Endodermal cell (in vitro differentiated cells): ENCODE measurements around the gene ITGA8. TPM values are rescaled to one million over a fixed set of nuclear protein-coding genes. Genes with fewer than 3 reads are reported as not detected.

Source experiments
- DNase-seq: peaks from one replicate; pipeline ENCODE4 v3.0.0-alpha.2; 2017
- H3K27ac ChIP-seq: 2 replicates; pipeline ENCODE4 v1.5.1; 2013; ENCODE audit warnings: mild to moderate bottlenecking, low read depth, low read length, moderate library complexity
- H3K27me3 ChIP-seq: 2 replicates; pipeline ENCODE4 v1.6.1; 2013; ENCODE audit warnings: mild to moderate bottlenecking, low read length, moderate library complexity; ENCODE audit not compliant: insufficient read depth, control insufficient read depth, poor library complexity, severe bottlenecking
- H3K36me3 ChIP-seq: 2 replicates; pipeline ENCODE4 v1.7.0; 2013; ENCODE audit warnings: mild to moderate bottlenecking, low read length, moderate library complexity; ENCODE audit not compliant: control insufficient read depth, insufficient read depth
- H3K4me1 ChIP-seq: one replicate; pipeline ENCODE4 v1.7.0; 2013; ENCODE audit warnings: low read length; ENCODE audit not compliant: control insufficient read depth, insufficient read depth
- H3K4me3 ChIP-seq: 2 replicates; pipeline ENCODE4 v1.5.1; 2013; ENCODE audit warnings: mild to moderate bottlenecking, low read length, moderate library complexity
- H3K9ac ChIP-seq: 2 replicates; pipeline ENCODE4 v1.6.1; 2013; ENCODE audit warnings: mild to moderate bottlenecking, low read length, moderate library complexity; ENCODE audit not compliant: poor library complexity, severe bottlenecking; ENCODE audit errors: extremely low read depth
- H3K9me3 ChIP-seq: 2 replicates; pipeline ENCODE4 v1.6.1; 2013; ENCODE audit warnings: mild to moderate bottlenecking, low read length, moderate library complexity; ENCODE audit not compliant: control insufficient read depth
- H3K27ac Mint-ChIP-seq: 2 replicates; pipeline ENCODE4 v1.8.0; 2020; ENCODE audit warnings: mixed read lengths
- H3K27me3 Mint-ChIP-seq: 2 replicates; pipeline ENCODE4 v1.8.0; 2021; ENCODE audit warnings: mild to moderate bottlenecking, mixed read lengths; ENCODE audit not compliant: insufficient read depth
- H3K36me3 Mint-ChIP-seq: 2 replicates; pipeline ENCODE4 v1.8.0; 2020; ENCODE audit warnings: low read depth, mixed read lengths
- H3K4me1 Mint-ChIP-seq: 2 replicates; pipeline ENCODE4 v1.8.0; 2020; ENCODE audit warnings: mixed read lengths
- H3K4me3 Mint-ChIP-seq: 2 replicates; pipeline ENCODE4 v1.8.0; 2020; ENCODE audit warnings: mild to moderate bottlenecking, moderate library complexity, mixed read lengths
- H3K9me3 Mint-ChIP-seq: 2 replicates; pipeline ENCODE4 v1.8.0; 2020; ENCODE audit warnings: mild to moderate bottlenecking, mixed read lengths
- CTCF ChIP-seq: fragments of 200-600 bp; sonication (generic); conservative IDR thresholded peaks from 2 replicates; pipeline ENCODE4 v1.5.0; 2021; ENCODE audit warnings: antibody characterized with exemption, mild to moderate bottlenecking
- WGBS, 2 experiments: methylation state at CpG; one replicate each; pipeline versions ENCODE4 v1.1.5 to v1.1.7; 2013; ENCODE audit warnings: missing lambda C conversion rate in 2 of 2, mixed read lengths in 1 of 2; ENCODE audit not compliant: insufficient coverage in 1 of 2, insufficient read length in 1 of 2; 5-methylcytosine and 5-hydroxymethylcytosine counted together
- total RNA-seq, 2 donors: library from RNA; stranded (reverse); fragmentation: NEBNext Ultra II Directional in 1 of 2; extraction: Animal tissue kit (Norgen Biotek cat#: 25700) in 1 of 2; gene quantifications; 2 replicates in 1 of 2; 3 replicates in 1 of 2; pipeline ENCODE4 v1.2.1, GENCODE V29; 2021

ITGA8 gene
- total RNA-seq, 2 donors from 2014 or later, result 0.24 to 0.40 TPM

GRCh38 chr10:15570738-15571339 is 148.9 kb downstream of the ITGA8 start:
- no peak for DNase-seq
- WGBS, 2 experiments, result 93 to 96% methylated on average over 3 of the region's 3 CpGs
- no peak overlapping the region for H3K27ac ChIP-seq
- no peak overlapping the region for H3K9ac ChIP-seq
- no peaks in the 10 kb centered on the region for H3K4me1 Mint-ChIP-seq
- H3K27me3 ChIP-seq, result no peaks in the 10 kb centered on the region
- H3K27ac Mint-ChIP-seq, result no peak overlapping the region
- no peak overlapping the region for H3K4me3 ChIP-seq
- no peaks in the 10 kb centered on the region for H3K36me3 ChIP-seq
- TF ChIP-seq CTCF, result no peak
- H3K9me3 ChIP-seq, result no peaks in the 10 kb centered on the region
- H3K4me1 ChIP-seq, result no peaks in the 10 kb centered on the region
- H3K27me3 Mint-ChIP-seq, result no peaks in the 10 kb centered on the region
- H3K36me3 Mint-ChIP-seq, result no peaks in the 10 kb centered on the region
- H3K4me3 Mint-ChIP-seq, result no peak overlapping the region
- H3K9me3 Mint-ChIP-seq, result no peaks in the 10 kb centered on the region

GRCh38 chr10:15567952-15568351 is 151.8 kb downstream of the ITGA8 start:
- H3K36me3 ChIP-seq, result no peaks in the 10 kb centered on the region
- H3K27ac ChIP-seq, result no peak overlapping the region
- H3K4me3 ChIP-seq, result no peak overlapping the region
- H3K27me3 Mint-ChIP-seq, result no peaks in the 10 kb centered on the region
- no peaks in the 10 kb centered on the region for H3K9me3 Mint-ChIP-seq
- H3K4me1 Mint-ChIP-seq, result no peaks in the 10 kb centered on the region
- no peak overlapping the region for H3K27ac Mint-ChIP-seq
- no peak for TF ChIP-seq CTCF
- WGBS, 2 experiments, result 86 to 100% methylated on average over 1 of the region's 1 CpG
- no peak overlapping the region for H3K9ac ChIP-seq
- H3K4me3 Mint-ChIP-seq, result no peak overlapping the region
- H3K9me3 ChIP-seq, result no peaks in the 10 kb centered on the region
- H3K27me3 ChIP-seq, result no peaks in the 10 kb centered on the region
- DNase-seq, result no peak
- H3K4me1 ChIP-seq, result no peaks in the 10 kb centered on the region
- no peaks in the 10 kb centered on the region for H3K36me3 Mint-ChIP-seq

GRCh38 chr10:15563246-15563645 is 156.5 kb downstream of the ITGA8 start:
- no peak overlapping the region for H3K27ac Mint-ChIP-seq
- H3K36me3 Mint-ChIP-seq, result no peaks in the 10 kb centered on the region

More at GRCh38 chr10:15563246-15563645, 156.5 kb downstream of the ITGA8 start:
- Histone ChIP-seq H3K36me3 (no peaks in the 10 kb centered on the region), H3K27me3 (no peaks in the 10 kb centered on the region), H3K4me3 (no peak overlapping the region), H3K9me3 (no peaks in the 10 kb centered on the region), H3K27ac (no peak overlapping the region), H3K9ac (no peak overlapping the region), H3K4me1 (no peaks in the 10 kb centered on the region)
- 93 to 100% methylated on average over 1 of the region's 1 CpG for WGBS, 2 experiments
- Mint-ChIP-seq H3K27me3 (no peaks in the 10 kb centered on the region), H3K4me3 (no peak overlapping the region), H3K4me1 (no peaks in the 10 kb centered on the region), H3K9me3 (no peaks in the 10 kb centered on the region)
- no peak for TF ChIP-seq CTCF
- no peak for DNase-seq
